HPDE6-E6E7 (cell line): ENCODE data around the gene ZP1.

Source experiments
- DNase-seq: peaks from one replicate; pipeline ENCODE4 v3.0.0; 2011; ENCODE audit warnings: missing footprints; ENCODE audit errors: extremely low spot score

Gene ZP1

GRCh38 chr11:60844045-60844869, 23.1 kb upstream of the ZP1 start:
- DNase-seq: no peak

GRCh38 chr11:60844870-60845221, 22.5 kb upstream of the ZP1 start:
- DNase-seq: no peak

- DNase-seq: no peak
Observed at GRCh38 chr11:60845338-60845737, 22.0 kb upstream of the ZP1 start.

GRCh38 chr11:60847281-60847680, 20.1 kb upstream of the ZP1 start:
- no peak for DNase-seq

GRCh38 chr11:60847896-60848295, 19.4 kb upstream of the ZP1 start:
- DNase-seq: no peak

- DNase-seq: no peak
Observed at GRCh38 chr11:60848714-60849151, 18.6 kb upstream of the ZP1 start.

- no peak for DNase-seq
Observed at GRCh38 chr11:60849641-60850520, 17.5 kb upstream of the ZP1 start.

- DNase-seq: no peak
Observed at GRCh38 chr11:60851327-60852104, 15.8 kb upstream of the ZP1 start.

GRCh38 chr11:60852117-60852981, 15.0 kb upstream of the ZP1 start:
- no peak for DNase-seq

- no peak for DNase-seq
Observed at GRCh38 chr11:60852982-60853950, 14.1 kb upstream of the ZP1 start.

- DNase-seq: no peak
Observed at GRCh38 chr11:60854140-60854846, 13.0 kb upstream of the ZP1 start.

GRCh38 chr11:60854847-60855725, 12.3 kb upstream of the ZP1 start:
- DNase-seq: no peak

- no peak for DNase-seq
Observed at GRCh38 chr11:60855726-60856633, 11.4 kb upstream of the ZP1 start, which contains the start of gene PTGDR2. TSS of gene PTGDR2 (minus strand) at chr11:60855950. CDS start at chr11:60853722, 2,228 bp downstream.

GRCh38 chr11:60857378-60858232, 9.7 kb upstream of the ZP1 start:
- DNase-seq: no peak

GRCh38 chr11:60858236-60858635, 9.1 kb upstream of the ZP1 start:
- no peak for DNase-seq
